ENCODE data around the gene UBASH3B. TPM values are rescaled to one million over a fixed set of nuclear protein-coding genes. Genes with fewer than 3 reads are reported as not detected.

UBASH3B gene
- total and polyA plus RNA-seq, 2 donors (not counting 1 experiment from before 2014, with no cell fraction given): 13.1 to 44.4 TPM

DNA sequence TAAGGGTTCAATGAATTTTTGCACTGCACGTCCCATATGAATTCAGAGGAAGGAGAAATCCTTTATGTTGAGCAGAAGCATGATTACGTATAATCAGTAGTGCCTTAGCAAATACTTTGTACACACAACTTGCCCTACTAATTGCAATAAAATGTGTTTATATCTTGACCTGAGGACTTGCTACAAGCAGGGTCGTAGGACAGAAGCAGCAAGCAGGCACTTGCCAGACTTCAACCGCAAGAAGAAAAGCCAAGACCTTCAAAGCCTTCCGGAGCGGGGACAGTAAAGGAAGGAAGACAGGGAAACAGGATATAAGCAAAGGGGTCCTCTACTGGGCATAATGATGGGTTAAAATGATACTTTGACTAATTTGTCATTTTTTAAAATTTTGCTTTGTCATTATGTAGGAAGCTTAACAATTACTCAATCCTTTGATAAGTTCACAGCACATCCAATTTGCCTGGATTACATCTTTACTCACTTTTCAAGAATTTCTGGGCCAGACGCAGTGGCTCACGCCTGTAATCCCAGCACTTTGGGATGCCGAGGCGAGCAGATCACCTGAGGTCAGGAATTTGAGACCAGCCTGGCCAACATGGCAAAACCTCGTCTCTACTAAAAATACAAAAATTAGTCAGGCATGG lies 23.2 kb upstream of the UBASH3B start:
- Histone ChIP-seq H3K4me3 (replicated peaks in 1 of 4; ENCODE audit: control extremely low read depth in 1 of 4, insufficient read depth in 1 of 4, low read depth in 3 of 4, low read length in 4 of 4) (no peak overlapping the region), H2AFZ (ENCODE audit: low read length) (no peak overlapping the region), H3K9me3 (ENCODE audit: control insufficient read depth, insufficient read depth, low read depth, low read length) (no peaks in the 10 kb centered on the region), H3K9ac (ENCODE audit: insufficient read depth, low read length) (no peak overlapping the region), H3K27me3 (ENCODE audit: control insufficient read depth, insufficient read depth, low read length) (no peaks in the 10 kb centered on the region), H3K4me1 (ENCODE audit: control insufficient read depth, extremely low read depth, insufficient read depth, low read length) (no peaks in the 10 kb centered on the region), H3K79me2 (ENCODE audit: control insufficient read depth, insufficient read depth, low read length) (no peaks in the 10 kb centered on the region), H4K20me1 (ENCODE audit: control insufficient read depth, extremely low read depth, insufficient read depth, low read length) (no peaks in the 10 kb centered on the region), H3K4me2 (ENCODE audit: extremely low read depth, insufficient read depth, low read length) (peak overlapping the region; percentile 37), H3K27ac (ENCODE audit: insufficient read depth, low read length) (no peak overlapping the region), H3K36me3 (ENCODE audit: control insufficient read depth, insufficient read depth, low read length) (no peaks in the 10 kb centered on the region)
- peak; percentile 27 to 36 for DNase-seq (ENCODE audit: low read depth in 2 of 2)
- TF ChIP-seq CTCF (conservative IDR thresholded peaks at IDR 0.05 in 1 of 2, IDR thresholded peaks at IDR 0.05 in 1 of 2; ENCODE audit: low read depth in 1 of 2, low read length in 2 of 2): no peak
- TF ChIP-seq EZH2 (IDR thresholded peaks at IDR 0.05; ENCODE audit: low read length, missing control alignments): no peak

GRCh38 chr11:122633219-122633829 lies 22.2 kb upstream of the UBASH3B start:
- Histone ChIP-seq H3K4me3 (replicated peaks in 1 of 4; ENCODE audit: control extremely low read depth in 1 of 4, insufficient read depth in 1 of 4, low read depth in 3 of 4, low read length in 4 of 4) (no peak overlapping the region), H3K4me1 (ENCODE audit: control insufficient read depth, extremely low read depth, insufficient read depth, low read length) (no peaks in the 10 kb centered on the region), H4K20me1 (ENCODE audit: control insufficient read depth, extremely low read depth, insufficient read depth, low read length) (no peaks in the 10 kb centered on the region), H2AFZ (ENCODE audit: low read length) (no peak overlapping the region), H3K36me3 (ENCODE audit: control insufficient read depth, insufficient read depth, low read length) (no peaks in the 10 kb centered on the region), H3K9me3 (ENCODE audit: control insufficient read depth, insufficient read depth, low read depth, low read length) (no peaks in the 10 kb centered on the region), H3K27ac (ENCODE audit: insufficient read depth, low read length) (no peak overlapping the region), H3K79me2 (ENCODE audit: control insufficient read depth, insufficient read depth, low read length) (no peaks in the 10 kb centered on the region), H3K4me2 (ENCODE audit: extremely low read depth, insufficient read depth, low read length) (no peak overlapping the region), H3K27me3 (ENCODE audit: control insufficient read depth, insufficient read depth, low read length) (no peaks in the 10 kb centered on the region), H3K9ac (ENCODE audit: insufficient read depth, low read length) (no peak overlapping the region)
- peak; percentile 54 to 77 for DNase-seq (ENCODE audit: low read depth in 2 of 2)
- TF ChIP-seq CTCF (conservative IDR thresholded peaks at IDR 0.05 in 1 of 2, IDR thresholded peaks at IDR 0.05 in 1 of 2; ENCODE audit: low read depth in 1 of 2, low read length in 2 of 2) (peak; percentile 57 to 67), EZH2 (IDR thresholded peaks at IDR 0.05; ENCODE audit: low read length, missing control alignments) (no peak)

GRCh38 chr11:122634501-122634900 lies 21.0 kb upstream of the UBASH3B start:
- peak overlapping the region; percentile 62 for H3K4me2 ChIP-seq (ENCODE audit: extremely low read depth, insufficient read depth, low read length)
- no peaks in the 10 kb centered on the region for H3K79me2 ChIP-seq (ENCODE audit: control insufficient read depth, insufficient read depth, low read length)
- peak overlapping the region; percentile 54 for H3K27ac ChIP-seq (ENCODE audit: insufficient read depth, low read length)
- no peaks in the 10 kb centered on the region for H3K9me3 ChIP-seq (ENCODE audit: control insufficient read depth, insufficient read depth, low read depth, low read length)
- DNase-seq (ENCODE audit: low read depth in 2 of 2): peak; percentile 54 to 75
- H3K27me3 ChIP-seq (ENCODE audit: control insufficient read depth, insufficient read depth, low read length): no peaks in the 10 kb centered on the region
- TF ChIP-seq CTCF (conservative IDR thresholded peaks at IDR 0.05 in 1 of 2, IDR thresholded peaks at IDR 0.05 in 1 of 2; ENCODE audit: low read depth in 1 of 2, low read length in 2 of 2) (no peak), EZH2 (IDR thresholded peaks at IDR 0.05; ENCODE audit: low read length, missing control alignments) (no peak)
- H3K9ac ChIP-seq (ENCODE audit: insufficient read depth, low read length): no peak overlapping the region
- H3K36me3 ChIP-seq (ENCODE audit: control insufficient read depth, insufficient read depth, low read length): no peaks in the 10 kb centered on the region
- H3K4me1 ChIP-seq (ENCODE audit: control insufficient read depth, extremely low read depth, insufficient read depth, low read length): no peaks in the 10 kb centered on the region
- no peaks in the 10 kb centered on the region for H4K20me1 ChIP-seq (ENCODE audit: control insufficient read depth, extremely low read depth, insufficient read depth, low read length)
- H2AFZ ChIP-seq (ENCODE audit: low read length): peak overlapping the region; percentile 75
- no peak overlapping the region for H3K4me3 ChIP-seq (replicated peaks in 1 of 4; ENCODE audit: control extremely low read depth in 1 of 4, insufficient read depth in 1 of 4, low read depth in 3 of 4, low read length in 4 of 4)

All from fibroblast of lung (primary cell).